Mesothelial cell of epicardium (in vitro differentiated cells): Measurements from ENCODE around the gene ZMYND10. TPM values are rescaled to one million over a fixed set of nuclear protein-coding genes. Genes with fewer than 3 reads are reported as not detected.

ENCODE experiments used
- DNase-seq, 2 experiments: peaks; one replicate each; pipeline ENCODE4 v3.0.0; 2021; ENCODE audit warnings: low spot score in 2 of 2; ENCODE audit not compliant: unreplicated experiment in 2 of 2
- H3K27ac Mint-ChIP-seq: 2 replicates; pipeline ENCODE4 v1.8.0; 2021; ENCODE audit warnings: mixed read lengths
- H3K27me3 Mint-ChIP-seq: 2 replicates; pipeline ENCODE4 v1.8.0; 2021; ENCODE audit warnings: low read depth, mixed read lengths
- H3K36me3 Mint-ChIP-seq: 2 replicates; pipeline ENCODE4 v1.8.0; 2021; ENCODE audit warnings: mixed read lengths
- H3K4me1 Mint-ChIP-seq: 2 replicates; pipeline ENCODE4 v1.8.0; 2021; ENCODE audit warnings: mixed read lengths
- H3K4me3 Mint-ChIP-seq: 2 replicates; pipeline ENCODE4 v1.8.0; 2021; ENCODE audit warnings: mild to moderate bottlenecking, moderate library complexity, mixed read lengths
- H3K9me3 Mint-ChIP-seq: 2 replicates; pipeline ENCODE4 v1.8.0; 2021; ENCODE audit warnings: mixed read lengths
- CTCF ChIP-seq: fragments of 200-600 bp; sonication (generic); IDR thresholded peaks from one replicate; pipeline ENCODE4 v1.5.0; 2021; ENCODE audit warnings: antibody characterized with exemption; ENCODE audit not compliant: unreplicated experiment
- total RNA-seq: library from RNA; stranded (reverse); gene quantifications from 3 replicates; pipeline ENCODE4 v1.2.1, GENCODE V29; 2021

The ZMYND10 gene
- total RNA-seq, 1 donor from 2014 or later: 0.83 TPM

DNA sequence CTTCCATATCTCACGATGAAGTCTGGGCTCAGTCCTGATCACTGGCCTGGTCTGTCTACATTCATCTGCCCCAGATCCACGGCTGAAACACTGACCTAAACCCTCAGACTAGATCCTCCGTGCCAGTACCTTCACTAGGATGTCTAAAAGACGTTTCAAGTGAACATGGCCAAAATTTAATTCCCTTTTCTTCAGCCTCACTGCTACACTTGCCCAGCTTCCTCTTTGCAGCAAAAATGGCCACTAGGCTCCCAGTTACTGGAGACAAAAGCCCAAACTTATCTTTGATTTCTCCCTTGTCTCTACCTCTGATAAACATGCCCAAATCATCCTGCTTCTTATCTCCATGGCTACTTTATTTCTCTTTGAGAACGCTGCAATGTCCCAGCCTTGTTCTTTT, 6.6 kb downstream of the ZMYND10 start:
- H3K9me3 Mint-ChIP-seq: no peaks in the 10 kb centered on the region
- peaks cover 53% of the 10 kb centered on the region for H3K27me3 Mint-ChIP-seq
- no peak for TF ChIP-seq CTCF
- DNase-seq: no peak
- H3K27ac Mint-ChIP-seq: peak overlapping the region; percentile 99
- H3K36me3 Mint-ChIP-seq: no peaks in the 10 kb centered on the region
- peaks cover 40% of the 10 kb centered on the region for H3K4me1 Mint-ChIP-seq
- peak overlapping the region; percentile 85 for H3K4me3 Mint-ChIP-seq

DNA sequence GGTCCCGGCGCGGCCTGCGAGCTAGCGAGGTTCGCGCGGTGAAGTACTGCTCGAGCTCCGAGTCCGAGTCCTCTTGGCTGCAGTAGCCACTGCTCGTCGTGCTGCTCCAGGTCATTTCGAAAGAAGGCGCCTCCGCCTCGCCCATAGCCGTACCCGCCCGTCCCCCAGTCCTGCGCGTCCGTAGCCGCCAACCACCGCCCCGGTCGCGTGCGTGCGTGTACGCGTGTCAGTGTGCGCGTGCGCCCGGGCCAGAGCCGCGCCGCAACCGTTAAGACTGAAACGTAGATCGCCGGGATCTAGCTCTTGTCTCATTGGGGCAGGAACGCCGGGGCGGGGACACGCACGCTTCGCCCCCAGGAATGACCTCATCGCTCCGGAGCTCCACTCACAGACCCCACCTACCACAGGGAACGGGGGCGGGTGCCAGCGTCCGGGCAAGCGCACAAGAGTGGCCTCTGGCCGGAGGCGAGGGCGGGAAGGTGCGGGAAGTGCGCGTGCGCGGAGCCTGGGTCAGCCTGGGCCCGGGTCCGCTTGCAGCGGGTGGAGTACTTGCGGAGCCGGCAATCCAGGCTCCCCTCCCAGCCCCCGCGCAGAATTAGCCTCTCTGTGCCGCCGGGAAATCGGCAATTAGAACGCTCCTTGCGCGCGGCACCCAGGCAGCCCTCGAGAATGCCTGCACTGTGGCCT, 8.2 kb downstream of the ZMYND10 start:
- H3K36me3 Mint-ChIP-seq: no peaks in the 10 kb centered on the region
- H3K4me1 Mint-ChIP-seq: peaks cover 45% of the 10 kb centered on the region
- peak; percentile 94 to 95 for DNase-seq
- peaks cover 37% of the 10 kb centered on the region for H3K27me3 Mint-ChIP-seq
- TF ChIP-seq CTCF: no peak
- H3K4me3 Mint-ChIP-seq: peak overlapping the region; percentile 85
- H3K9me3 Mint-ChIP-seq: no peaks in the 10 kb centered on the region
- peak overlapping the region; percentile 99 for H3K27ac Mint-ChIP-seq

DNA sequence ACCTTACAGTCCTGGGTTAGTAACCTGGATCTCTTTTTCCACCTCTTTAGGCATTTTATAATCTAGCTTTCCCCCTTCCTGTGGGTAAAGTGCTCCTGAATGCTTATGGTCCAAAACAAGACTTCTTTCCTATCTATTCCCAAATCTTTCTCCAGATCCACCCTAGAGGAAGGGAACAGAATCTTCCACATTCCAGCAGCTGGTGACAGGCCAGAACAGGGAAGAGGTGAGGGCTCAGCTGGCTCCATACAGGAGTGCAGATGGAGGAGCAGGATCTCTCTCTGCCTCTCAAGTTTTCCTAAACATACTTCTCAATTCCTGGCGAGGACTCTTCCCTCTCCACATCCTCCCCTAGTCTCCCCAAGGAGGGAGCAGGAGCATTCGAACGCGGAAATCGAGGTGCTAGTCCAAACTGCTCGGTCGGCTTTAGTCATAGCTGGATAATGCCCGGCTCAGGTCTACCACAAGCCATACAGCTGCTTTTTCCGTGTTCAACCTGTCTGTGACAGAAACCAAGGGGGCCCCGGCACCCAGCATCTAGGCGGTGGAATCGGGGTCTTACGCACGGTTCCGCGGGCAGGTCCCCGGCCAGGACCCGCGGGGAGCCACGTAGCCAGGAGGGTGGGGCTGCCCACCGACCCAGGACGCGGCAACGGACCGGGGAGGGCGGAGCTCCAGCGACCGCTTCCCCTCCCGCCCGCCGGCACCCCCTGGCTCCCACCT, 8.9 kb downstream of the ZMYND10 start:
- Mint-ChIP-seq H3K9me3 (no peaks in the 10 kb centered on the region), H3K4me1 (peaks cover 45% of the 10 kb centered on the region)

GRCh38 chr3:50334339-50335075, 11.0 kb downstream of the ZMYND10 start:
- H3K27ac Mint-ChIP-seq: no peak overlapping the region
- peaks cover 38% of the 10 kb centered on the region for H3K4me1 Mint-ChIP-seq
- TF ChIP-seq CTCF: no peak
- H3K27me3 Mint-ChIP-seq: peaks cover 11% of the 10 kb centered on the region
- peaks cover 5% of the 10 kb centered on the region for H3K36me3 Mint-ChIP-seq
- H3K9me3 Mint-ChIP-seq: no peaks in the 10 kb centered on the region
- DNase-seq: no peak
- H3K4me3 Mint-ChIP-seq: peak overlapping the region; percentile 30

More for the DNA sequence above, 8.9 kb downstream of the ZMYND10 start:
- DNase-seq: no peak
- Mint-ChIP-seq H3K4me3 (peak overlapping the region; percentile 85), H3K36me3 (no peaks in the 10 kb centered on the region), H3K27ac (peak overlapping the region; percentile 93), H3K27me3 (peaks cover 30% of the 10 kb centered on the region)
- no peak for TF ChIP-seq CTCF

DNA sequence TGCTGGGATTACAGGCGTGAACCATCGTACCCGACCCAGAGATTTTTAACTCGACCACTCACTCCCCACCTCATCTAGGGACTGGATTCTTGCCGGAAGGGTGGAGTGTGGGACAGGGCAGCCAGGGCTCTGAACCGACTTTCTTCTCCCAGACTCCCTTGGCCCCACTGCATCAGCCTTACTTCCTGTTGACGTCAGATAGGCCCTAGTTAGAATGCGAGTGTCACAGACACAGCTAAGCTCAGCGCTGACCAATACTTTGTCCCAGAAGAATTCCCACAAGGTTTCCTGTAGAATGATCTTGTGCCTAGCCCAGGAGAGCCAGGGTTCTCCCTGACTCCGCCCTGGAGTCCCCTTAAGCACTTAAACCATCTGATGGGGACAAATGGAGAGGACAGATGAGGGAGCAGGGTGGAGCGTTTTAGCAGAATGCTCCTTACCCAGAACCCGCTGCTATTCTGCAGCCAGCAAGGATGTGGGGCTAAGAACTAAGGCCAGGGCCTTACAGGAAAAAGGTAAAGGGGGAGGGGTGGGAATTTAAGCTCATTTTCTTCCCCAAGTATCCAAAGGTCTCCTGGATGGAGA, 11.7 kb downstream of the ZMYND10 start:
- Mint-ChIP-seq H3K27ac (peak overlapping the region; percentile 67), H3K4me3 (no peak overlapping the region), H3K27me3 (peaks cover 4% of the 10 kb centered on the region), H3K4me1 (peaks cover 34% of the 10 kb centered on the region), H3K36me3 (peaks cover 5% of the 10 kb centered on the region), H3K9me3 (no peaks in the 10 kb centered on the region)
- no peak for TF ChIP-seq CTCF
- DNase-seq: no peak
